ENCODE measurements around the gene IGSF9B. TPM values are rescaled to one million over a fixed set of nuclear protein-coding genes. Genes with fewer than 3 reads are reported as not detected.

Gene IGSF9B
- total RNA-seq, 2 experiments from 2014 or later = 79.0 to 84.2 TPM

GRCh38 chr11:133953547-133953946, 3.2 kb downstream of the IGSF9B start:
- peaks cover 4% of the 10 kb centered on the region for H3K27me3 Mint-ChIP-seq
- intact Hi-C loops (cut with DNase I, micrococcal nuclease) = no loop called here
- ChIA-PET POLR2A (no interaction called here), CTCF (interaction anchor here (0.6 kb wide), 1 partner anchor 531 kb away, joined by 3 read pairs; no protein-coding TSS in a partner anchor)
- peak overlapping the region; percentile 90 for H3K4me3 Mint-ChIP-seq
- ATAC-seq (no peak), DNase-seq (no peak)
- H3K27ac Mint-ChIP-seq = peak overlapping the region; percentile 44
- peaks cover 59% of the 10 kb centered on the region for H3K4me1 Mint-ChIP-seq
- peaks cover 16% of the 10 kb centered on the region for H3K36me3 Mint-ChIP-seq (ENCODE audit: low read depth)
- no peaks in the 10 kb centered on the region for H3K9me3 Mint-ChIP-seq (ENCODE audit: low read depth)

- intact Hi-C loops (cut with DNase I, micrococcal nuclease) = no loop called here
- POLR2A ChIA-PET = interaction anchor here (0.6 kb wide), 1 partner anchor 31 kb away, joined by 3 read pairs; no protein-coding TSS in a partner anchor
These were observed 4.3 kb downstream of the IGSF9B start for GRCh38 chr11:133952199-133953190.

GRCh38 chr11:133951327-133952198, 5.2 kb downstream of the IGSF9B start:
- ChIA-PET CTCF (interaction anchor here (0.5 kb wide), 1 partner anchor 300 kb away, joined by 3 read pairs; no protein-coding TSS in a partner anchor), POLR2A (no interaction called here)
- ATAC-seq = no peak
- H3K4me3 Mint-ChIP-seq = no peak overlapping the region
- H3K9me3 Mint-ChIP-seq (ENCODE audit: low read depth) = no peaks in the 10 kb centered on the region
- intact Hi-C loops (cut with DNase I, micrococcal nuclease) = no loop called here
- H3K4me1 Mint-ChIP-seq = peaks cover 68% of the 10 kb centered on the region
- DNase-seq = no peak
- peaks cover 18% of the 10 kb centered on the region for H3K36me3 Mint-ChIP-seq (ENCODE audit: low read depth)
- no peaks in the 10 kb centered on the region for H3K27me3 Mint-ChIP-seq
- H3K27ac Mint-ChIP-seq = no peak overlapping the region

More at GRCh38 chr11:133952199-133953190, 4.3 kb downstream of the IGSF9B start:
- ATAC-seq (no peak), DNase-seq (no peak)
- Mint-ChIP-seq H3K4me1 (peaks cover 64% of the 10 kb centered on the region), H3K27me3 (peaks cover under 1% of the 10 kb centered on the region), H3K4me3 (peak overlapping the region; percentile 90), H3K27ac (no peak overlapping the region), H3K36me3 (ENCODE audit: low read depth) (peaks cover 18% of the 10 kb centered on the region), H3K9me3 (ENCODE audit: low read depth) (no peaks in the 10 kb centered on the region)
- CTCF ChIA-PET = interaction anchor here (0.5 to 1.0 kb wide), 2 partner anchors 25 to 299 kb away, joined by 3 read pairs; no protein-coding TSS in a partner anchor

- ATAC-seq (no peak), DNase-seq (no peak)
- CTCF ChIA-PET = no interaction called here
- H3K27ac Mint-ChIP-seq = no peak overlapping the region
- intact Hi-C loops (cut with DNase I, micrococcal nuclease) = no loop called here
- H3K4me1 Mint-ChIP-seq = peaks cover 75% of the 10 kb centered on the region
- no peaks in the 10 kb centered on the region for H3K27me3 Mint-ChIP-seq
- no peak overlapping the region for H3K4me3 Mint-ChIP-seq
- peaks cover 18% of the 10 kb centered on the region for H3K36me3 Mint-ChIP-seq (ENCODE audit: low read depth)
- POLR2A ChIA-PET = no interaction called here
- H3K9me3 Mint-ChIP-seq (ENCODE audit: low read depth) = no peaks in the 10 kb centered on the region
These were observed 5.9 kb downstream of the IGSF9B start for GRCh38 chr11:133950874-133951326.

GRCh38 chr11:133950421-133950820, 6.3 kb downstream of the IGSF9B start:
- ATAC-seq = no peak
- CTCF ChIA-PET = no interaction called here

GRCh38 chr11:133949129-133949528, 7.6 kb downstream of the IGSF9B start:
- DNase-seq (no peak), ATAC-seq (no peak)
- Mint-ChIP-seq H3K4me3 (peak overlapping the region; percentile 65), H3K36me3 (ENCODE audit: low read depth) (peaks cover 19% of the 10 kb centered on the region), H3K27me3 (no peaks in the 10 kb centered on the region), H3K9me3 (ENCODE audit: low read depth) (no peaks in the 10 kb centered on the region), H3K27ac (peak overlapping the region; percentile 85), H3K4me1 (peaks cover 80% of the 10 kb centered on the region)
- ChIA-PET CTCF (interaction anchor here (1.8 to 3.8 kb wide), 3 partner anchors 8 to 22 kb away, joined by 5 to 20 read pairs (median 15); partner anchors contain the start of gene IGSF9B), POLR2A (no interaction called here)
- intact Hi-C loops (cut with DNase I, micrococcal nuclease) = loop anchor here in 1 of 2 experiments (5.0 kb wide), 2 partner anchors 328 to 383 kb away; partner anchors contain the start of genes GLB1L2 and GLB1L3

More at GRCh38 chr11:133950421-133950820, 6.3 kb downstream of the IGSF9B start:
- Mint-ChIP-seq H3K27ac (no peak overlapping the region), H3K4me1 (peaks cover 80% of the 10 kb centered on the region), H3K4me3 (no peak overlapping the region), H3K9me3 (ENCODE audit: low read depth) (no peaks in the 10 kb centered on the region), H3K36me3 (ENCODE audit: low read depth) (peaks cover 17% of the 10 kb centered on the region), H3K27me3 (no peaks in the 10 kb centered on the region)
- no peak for DNase-seq
- intact Hi-C loops (cut with DNase I, micrococcal nuclease) = no loop called here
- POLR2A ChIA-PET = no interaction called here

- intact Hi-C loops (cut with DNase I, micrococcal nuclease) = loop anchor here in 1 of 2 experiments (5.0 kb wide), 2 partner anchors 329 to 384 kb away; partner anchors contain the start of genes GLB1L2 and GLB1L3
- POLR2A ChIA-PET = interaction anchor here (0.7 to 2.1 kb wide), 5 partner anchors 9 to 109 kb away, joined by 3 to 13 read pairs (median 3); partner anchors contain the start of gene IGSF9B
These were observed 8.1 kb downstream of the IGSF9B start for GRCh38 chr11:133948711-133949110.

GRCh38 chr11:133947321-133947756, 9.4 kb downstream of the IGSF9B start:
- ChIA-PET POLR2A (interaction anchor here (0.7 to 2.1 kb wide), 5 partner anchors 8 to 277 kb away, joined by 3 to 13 read pairs (median 4); partner anchors contain the start of genes IGSF9B, NCAPD3 and VPS26B), CTCF (interaction anchor here (0.7 to 3.8 kb wide), 11 partner anchors 10 to 329 kb away, joined by 3 to 20 read pairs (median 4); partner anchors contain the start of genes GLB1L3 and IGSF9B)
- Mint-ChIP-seq H3K27ac (peak overlapping the region; percentile 85), H3K4me3 (peak overlapping the region; percentile 65), H3K9me3 (ENCODE audit: low read depth) (no peaks in the 10 kb centered on the region), H3K27me3 (no peaks in the 10 kb centered on the region), H3K36me3 (ENCODE audit: low read depth) (peaks cover 25% of the 10 kb centered on the region), H3K4me1 (peaks cover 75% of the 10 kb centered on the region)
- DNase-seq = peak; percentile 87
- ATAC-seq = peak; percentile 27
- intact Hi-C loops (cut with DNase I, micrococcal nuclease) = loop anchor here in 1 of 2 experiments (5.0 kb wide), 2 partner anchors 330 to 385 kb away; partner anchors contain the start of genes GLB1L2 and GLB1L3

More at GRCh38 chr11:133948711-133949110, 8.1 kb downstream of the IGSF9B start:
- CTCF ChIA-PET = interaction anchor here (0.6 to 3.8 kb wide), 6 partner anchors 8 to 257 kb away, joined by 3 to 20 read pairs (median 7); partner anchors contain the start of gene IGSF9B
- H3K9me3 Mint-ChIP-seq (ENCODE audit: low read depth) = no peaks in the 10 kb centered on the region
- ATAC-seq = no peak
- peaks cover 80% of the 10 kb centered on the region for H3K4me1 Mint-ChIP-seq
- H3K27me3 Mint-ChIP-seq = no peaks in the 10 kb centered on the region
- peak overlapping the region; percentile 65 for H3K4me3 Mint-ChIP-seq
- H3K27ac Mint-ChIP-seq = peak overlapping the region; percentile 85
- H3K36me3 Mint-ChIP-seq (ENCODE audit: low read depth) = peaks cover 15% of the 10 kb centered on the region
- DNase-seq = peak; percentile 36

- ChIA-PET POLR2A (interaction anchor here (0.7 to 2.1 kb wide), 5 partner anchors 9 to 277 kb away, joined by 3 to 13 read pairs (median 4); partner anchors contain the start of genes IGSF9B, NCAPD3 and VPS26B), CTCF (interaction anchor here (0.7 to 3.8 kb wide), 11 partner anchors 10 to 329 kb away, joined by 3 to 20 read pairs (median 4); partner anchors contain the start of genes GLB1L3 and IGSF9B)
- ATAC-seq = peak; percentile 7
- DNase-seq = peak; percentile 80
- H3K4me1 Mint-ChIP-seq = peaks cover 75% of the 10 kb centered on the region
- peak overlapping the region; percentile 65 for H3K4me3 Mint-ChIP-seq
- peak overlapping the region; percentile 86 for H3K27ac Mint-ChIP-seq
- H3K27me3 Mint-ChIP-seq = no peaks in the 10 kb centered on the region
- no peaks in the 10 kb centered on the region for H3K9me3 Mint-ChIP-seq (ENCODE audit: low read depth)
- peaks cover 31% of the 10 kb centered on the region for H3K36me3 Mint-ChIP-seq (ENCODE audit: low read depth)
- intact Hi-C loops (cut with DNase I, micrococcal nuclease) = loop anchor here in 1 of 2 experiments (5.0 kb wide), 2 partner anchors 331 to 386 kb away; partner anchors contain the start of genes GLB1L2 and GLB1L3
These were observed 10.0 kb downstream of the IGSF9B start for GRCh38 chr11:133946541-133947318.

Data from activated CD4-positive, alpha-beta T cell treated with anti-CD3 and anti-CD28 coated beads for 36 hours (primary cell).